Stimulated activated CD8-positive, alpha-beta memory T cell treated with anti-CD3 and anti-CD28 coated beads, Interleukin-15, amount 100 ng/mL, for 4 hours (primary cell): ENCODE results near the gene TLE1.

Experiments
- DNase-seq, 2 donors: peaks; one replicate each; pipeline ENCODE4 v3.0.0-alpha.2; 2020; ENCODE audit warnings: low read depth in 2 of 2

Gene TLE1

GRCh38 chr9:81686614-81687520 is 2.5 kb downstream of the TLE1 start:
- peak in 1 of 2 donors; percentile 2 for DNase-seq

GRCh38 chr9:81685763-81686613 is 3.4 kb downstream of the TLE1 start:
- DNase-seq = no peak

GRCh38 chr9:81684635-81685034 is 4.7 kb downstream of the TLE1 start:
- no peak for DNase-seq

- DNase-seq = no peak
Measured at GRCh38 chr9:81683704-81684103, 5.6 kb downstream of the TLE1 start.

- no peak for DNase-seq
Measured at GRCh38 chr9:81683238-81683637, 6.1 kb downstream of the TLE1 start.

- no peak for DNase-seq
Measured at GRCh38 chr9:81682797-81683196, 6.5 kb downstream of the TLE1 start.

GRCh38 chr9:81682177-81682576 is 7.2 kb downstream of the TLE1 start:
- no peak for DNase-seq

GRCh38 chr9:81680506-81680905 is 8.8 kb downstream of the TLE1 start:
- DNase-seq = no peak

GRCh38 chr9:81680006-81680405 is 9.3 kb downstream of the TLE1 start:
- no peak for DNase-seq

- no peak for DNase-seq
Measured at GRCh38 chr9:81678088-81678487, 11.3 kb downstream of the TLE1 start.

- DNase-seq = no peak
Measured at GRCh38 chr9:81676395-81676794, 13.0 kb downstream of the TLE1 start.

GRCh38 chr9:81673310-81673709 is 16.0 kb downstream of the TLE1 start:
- no peak for DNase-seq

- DNase-seq = no peak
Measured at GRCh38 chr9:81671880-81672280, 17.5 kb downstream of the TLE1 start.

GRCh38 chr9:81669866-81670265 is 19.5 kb downstream of the TLE1 start:
- DNase-seq = no peak

GRCh38 chr9:81669041-81669651 is 20.2 kb downstream of the TLE1 start:
- DNase-seq = no peak

GRCh38 chr9:81666123-81666522 is 23.2 kb downstream of the TLE1 start:
- DNase-seq = no peak

- no peak for DNase-seq
Measured at GRCh38 chr9:81665322-81665871, 23.9 kb downstream of the TLE1 start.

GRCh38 chr9:81664638-81665222 is 24.6 kb downstream of the TLE1 start:
- no peak for DNase-seq

- no peak for DNase-seq
Measured at GRCh38 chr9:81661339-81661738, 28.0 kb downstream of the TLE1 start.

- DNase-seq = no peak
Measured at GRCh38 chr9:81656871-81657337, 32.4 kb downstream of the TLE1 start.

GRCh38 chr9:81656004-81656403 is 33.3 kb downstream of the TLE1 start:
- DNase-seq = no peak

- no peak for DNase-seq
Measured at GRCh38 chr9:81653240-81653639, 36.1 kb downstream of the TLE1 start.
